HCT116 (cell line): ENCODE measurements around the gene CYP46A1. TPM values are rescaled to one million over a fixed set of nuclear protein-coding genes. Genes with fewer than 3 reads are reported as not detected.

Source experiments
- ATAC-seq: fragments of 200-7000 bp; cut with Tn5 transposase; 2 replicates; pipeline ENCODE4 v1.9.1; 2020; ENCODE audit warnings: mild to moderate bottlenecking, moderate library complexity
- BruUV-seq: library from RNA; stranded (reverse); fragments of 400-500 nt; replicated peaks from 2 replicates; lab custom pipeline; 2021; lab: Mats Ljungman, UMichigan
- CTCF ChIA-PET: fragments of 300-600 bp; sonication (Branson Sonifier 250); formaldehyde crosslinking; loops from one replicate; lab custom pipeline; 2021; ENCODE audit warnings: antibody characterized with exemption; lab: Charles Lee
- POLR2A ChIA-PET: fragments of 300-600, 350-600 bp; sonication (Branson Sonifier 250); formaldehyde crosslinking; loops from one replicate; lab custom pipeline; 2021; ENCODE audit warnings: antibody characterized with exemption; lab: Charles Lee
- RAD21 ChIA-PET, 2 experiments: fragments of 300-600 bp; sonication (Branson Sonifier 250); formaldehyde crosslinking; loops; one replicate each; lab custom pipeline; 2023; ENCODE audit warnings: low total read pairs in 2 of 2; ENCODE audit not compliant: uncharacterized antibody in 2 of 2, unreplicated experiment in 2 of 2, low non-redundant PET in 1 of 2; lab: Charles Lee
- DNase-seq: peaks from one replicate; pipeline ENCODE4 v3.0.0-alpha.2; 2010; ENCODE audit warnings: low read depth, low spot score
- H2AFZ ChIP-seq: fragments of 200-600 bp; shearing (Covaris generic), sonication (generic); 2 replicates; pipeline ENCODE4 v1.6.1; 2017; ENCODE audit warnings: low read depth, mixed run types, mixed read lengths, antibody characterized with exemption, low read length; ENCODE audit not compliant: poor library complexity, severe bottlenecking
- H3K27ac ChIP-seq: 2 replicates; pipeline ENCODE4 v1.5.1; 2012; ENCODE audit warnings: low read depth, low read length
- H3K27me3 ChIP-seq: fragments of 200-600 bp; sonication (generic); 2 replicates; pipeline ENCODE4 v1.6.1; 2016; ENCODE audit warnings: mixed run types, low read length, mixed read lengths; ENCODE audit not compliant: insufficient read depth
- H3K36me3 ChIP-seq, 2 experiments: fragments of 200-500 bp in 1 of 2; fragments of 200-600 bp in 1 of 2; sonication (Bioruptor generic) in 1 of 2; sonication (generic) in 1 of 2; 2 replicates each; pipeline versions ENCODE4 v1.5.1 to v1.6.1; 2014 to 2016; ENCODE audit warnings: low read length in 2 of 2, inconsistent platforms in 1 of 2, mixed read lengths in 1 of 2, mixed run types in 1 of 2; ENCODE audit not compliant: insufficient read depth in 2 of 2, control insufficient read depth in 1 of 2
- H3K4me1 ChIP-seq, 2 experiments: fragments of 200-600 bp in 1 of 2; sonication (generic) in 1 of 2; 2 replicates each; pipeline versions ENCODE4 v1.5.1 to v1.6.1; 2012 to 2017; ENCODE audit warnings: low read length in 2 of 2, inconsistent platforms in 1 of 2, mild to moderate bottlenecking in 1 of 2, mixed read lengths in 1 of 2, mixed run types in 1 of 2, moderate library complexity in 1 of 2; ENCODE audit not compliant: insufficient read depth in 2 of 2, control insufficient read depth in 1 of 2
- H3K4me2 ChIP-seq: fragments of 200-600 bp; sonication (generic); 2 replicates; pipeline ENCODE4 v1.6.1; 2017; ENCODE audit warnings: mixed run types, low read length, mixed read lengths
- H3K4me3 ChIP-seq, 2 experiments: fragments of 200-600 bp in 1 of 2; sonication (generic) in 1 of 2; replicated peaks in 1 of 2; 2 replicates each; pipeline ENCODE4 v1.5.1; 2011 to 2016; ENCODE audit warnings: low read length in 2 of 2, control low read depth in 1 of 2, low read depth in 1 of 2, mild to moderate bottlenecking in 1 of 2, mixed read lengths in 1 of 2, mixed run types in 1 of 2
- H3K79me2 ChIP-seq: fragments of 200-600 bp; sonication (generic); 2 replicates; pipeline ENCODE4 v1.6.1; 2017; ENCODE audit warnings: mild to moderate bottlenecking, mixed run types, low read length, moderate library complexity, mixed read lengths; ENCODE audit not compliant: insufficient read depth
- H3K9ac ChIP-seq: fragments of 200-600 bp; sonication (generic); 2 replicates; pipeline ENCODE4 v1.6.1; 2016; ENCODE audit warnings: low read length, mixed read lengths
- H3K9me2 ChIP-seq: fragments of 200-600 bp; sonication (generic), shearing (Covaris generic); 2 replicates; pipeline ENCODE4 v1.6.1; 2017; ENCODE audit warnings: mixed run types, mild to moderate bottlenecking, moderate library complexity; ENCODE audit not compliant: insufficient read depth
- H3K9me3 ChIP-seq, 2 experiments: fragments of 200-500 bp in 1 of 2; fragments of 200-600 bp in 1 of 2; sonication (Bioruptor generic) in 1 of 2; sonication (generic) in 1 of 2; 2 replicates each; pipeline ENCODE4 v1.6.1; 2014 to 2017; ENCODE audit warnings: low read length in 2 of 2, mixed read lengths in 2 of 2, inconsistent platforms in 1 of 2, low read depth in 1 of 2, mild to moderate bottlenecking in 1 of 2, mixed run types in 1 of 2, moderate library complexity in 1 of 2; ENCODE audit not compliant: control insufficient read depth in 1 of 2, insufficient read depth in 1 of 2
- H4K20me1 ChIP-seq: fragments of 200-600 bp; sonication (generic), shearing (Covaris generic); 2 replicates; pipeline ENCODE4 v1.6.1; 2017; ENCODE audit warnings: mixed run types, mild to moderate bottlenecking, moderate library complexity; ENCODE audit not compliant: insufficient read depth
- ATF3 ChIP-seq: IDR thresholded peaks from 2 replicates; pipeline ENCODE4 v1.6.1; 2012
- CBX3 ChIP-seq: IDR thresholded peaks from 2 replicates; pipeline ENCODE4 v1.6.1; 2012; ENCODE audit warnings: low read depth
- CEBPB ChIP-seq: IDR thresholded peaks from 2 replicates; pipeline ENCODE4 v1.6.1; 2012; ENCODE audit warnings: low read depth
- CTCF ChIP-seq, 3 experiments: fragments of 200-600 bp in 1 of 3; sonication (generic) in 1 of 3; IDR thresholded peaks in 2 of 3; conservative IDR thresholded peaks in 1 of 3; 2 replicates each; pipeline ENCODE4 v1.5.1; 2012 to 2017; ENCODE audit warnings: low read depth in 2 of 3, low read length in 2 of 3, antibody characterized with exemption in 1 of 3, borderline replicate concordance in 1 of 3, control low read depth in 1 of 3, mild to moderate bottlenecking in 1 of 3, mixed read lengths in 1 of 3, mixed run types in 1 of 3, moderate library complexity in 1 of 3; ENCODE audit not compliant: insufficient read depth in 1 of 3
- EGR1 ChIP-seq: IDR thresholded peaks from 2 replicates; pipeline ENCODE4 v1.6.1; 2012; ENCODE audit warnings: low read depth
- ELF1 ChIP-seq: IDR thresholded peaks from 2 replicates; pipeline ENCODE4 v1.6.1; 2012; ENCODE audit warnings: low read depth, borderline replicate concordance
- EZH2 ChIP-seq: fragments of 200-600 bp; sonication (generic); IDR thresholded peaks from 2 replicates; pipeline ENCODE4 v1.6.1; 2017; ENCODE audit warnings: antibody characterized with exemption, mixed run types
- EZH2phosphoT487 ChIP-seq: fragments of 200-600 bp; IDR thresholded peaks from 2 replicates; pipeline ENCODE4 v1.6.1; 2018; ENCODE audit warnings: antibody characterized with exemption, borderline replicate concordance
- FOSL1 ChIP-seq: IDR thresholded peaks from 2 replicates; pipeline ENCODE4 v1.6.1; 2012; ENCODE audit warnings: low read depth
- JUND ChIP-seq: IDR thresholded peaks from 2 replicates; pipeline ENCODE4 v1.6.1; 2012
- POLR2AphosphoS5 ChIP-seq: IDR thresholded peaks from 2 replicates; pipeline ENCODE4 v1.6.1; 2011; ENCODE audit warnings: mild to moderate bottlenecking, low read depth, low read length, moderate library complexity
- RAD21 ChIP-seq: IDR thresholded peaks from 2 replicates; pipeline ENCODE4 v1.6.1; 2012; ENCODE audit warnings: low read depth, mild to moderate bottlenecking
- REST ChIP-seq: IDR thresholded peaks from 2 replicates; pipeline ENCODE4 v1.6.1; 2012; ENCODE audit warnings: low read depth
- SIN3A ChIP-seq: IDR thresholded peaks from 2 replicates; pipeline ENCODE4 v1.6.1; 2012; ENCODE audit warnings: low read depth
- SP1 ChIP-seq: IDR thresholded peaks from 2 replicates; pipeline ENCODE4 v1.6.1; 2012; ENCODE audit warnings: low read depth
- SRF ChIP-seq: IDR thresholded peaks from 2 replicates; pipeline ENCODE4 v1.6.1; 2012; ENCODE audit warnings: low read depth
- YY1 ChIP-seq: IDR thresholded peaks from 2 replicates; pipeline ENCODE4 v1.6.1; 2011; ENCODE audit warnings: low read length, low read depth, moderate library complexity, mild to moderate bottlenecking; ENCODE audit not compliant: insufficient replicate concordance; ENCODE audit errors: extremely low read depth
- ZBTB33 ChIP-seq: IDR thresholded peaks from 2 replicates; pipeline ENCODE4 v1.6.1; 2011; ENCODE audit warnings: mild to moderate bottlenecking, low read length, moderate library complexity; ENCODE audit not compliant: insufficient replicate concordance; ENCODE audit errors: extremely low read depth
- ZFX ChIP-seq: fragments of 450-650 bp; IDR thresholded peaks from 2 replicates; pipeline ENCODE4 v1.6.1; 2017
- ZNF274 ChIP-seq: fragments of 200-500 bp; sonication (Bioruptor generic); IDR thresholded peaks from 2 replicates; pipeline ENCODE4 v1.6.1; 2014; ENCODE audit warnings: mild to moderate bottlenecking, low read depth, low read length, inconsistent platforms
- intact Hi-C: fragments of 100-400 bp; cut with micrococcal nuclease; formaldehyde crosslinking; loops from 2 replicates; pipeline ENCODE4 v1.10.0; 2022
- total RNA-seq: library from RNA; stranded (reverse); gene quantifications from one replicate; pipeline ENCODE4 v1.2.1, GENCODE V29; 2021; ENCODE audit not compliant: unreplicated experiment

Gene CYP46A1
- total RNA-seq, 1 experiment from 2014 or later, result 0.76 TPM

GRCh38 chr14:99720941-99721791 is 37.1 kb downstream of the CYP46A1 start:
- intact Hi-C loops, result no loop called here
- ChIA-PET CTCF (interaction anchor here (1.3 kb wide), 1 partner anchor 9 kb away, joined by 5 read pairs; no protein-coding TSS in a partner anchor), POLR2A (no interaction called here), RAD21 (no interaction called here)
- Histone ChIP-seq H4K20me1 (no peaks in the 10 kb centered on the region), H3K27ac (no peak overlapping the region), H3K9ac (no peak overlapping the region), H3K27me3 (no peaks in the 10 kb centered on the region), H3K4me1 (no peaks in the 10 kb centered on the region), H2AFZ (no peak overlapping the region), H3K36me3 (no peaks in the 10 kb centered on the region), H3K4me2 (no peak overlapping the region), H3K9me3 (no peaks in the 10 kb centered on the region), H3K4me3 (no peak overlapping the region), H3K9me2 (no peaks in the 10 kb centered on the region), H3K79me2 (no peaks in the 10 kb centered on the region)
- TF ChIP-seq SRF (no peak), EZH2phosphoT487 (no peak), ZFX (no peak), ZBTB33 (no peak), RAD21 (no peak), CBX3 (no peak), REST (no peak), CTCF (IDR thresholded peaks at IDR 0.05 in 2 of 3, conservative IDR thresholded peaks at IDR 0.05 in 1 of 3; ENCODE audit: borderline replicate concordance in 1 of 3, insufficient read depth in 1 of 3, low read depth in 2 of 3, low read length in 2 of 3) (no peak), POLR2AphosphoS5 (no peak), ZNF274 (no peak), SP1 (no peak), EGR1 (no peak), FOSL1 (no peak), CEBPB (no peak), ELF1 (no peak), EZH2 (no peak), JUND (no peak), YY1 (no peak), ATF3 (no peak), SIN3A (no peak)
- no peak for DNase-seq
- ATAC-seq, result no peak
- no TSS peak for BruUV-seq
